TTC549 (cell line): Measurements from ENCODE around the gene SPIN2B.

Experiments used
- FAIRE-seq: peaks from 2 replicates; lab custom pipeline; 2012; peaks lifted over from hg19 to GRCh38; lab: Jason Lieb, UNC

SPIN2B gene

DNA sequence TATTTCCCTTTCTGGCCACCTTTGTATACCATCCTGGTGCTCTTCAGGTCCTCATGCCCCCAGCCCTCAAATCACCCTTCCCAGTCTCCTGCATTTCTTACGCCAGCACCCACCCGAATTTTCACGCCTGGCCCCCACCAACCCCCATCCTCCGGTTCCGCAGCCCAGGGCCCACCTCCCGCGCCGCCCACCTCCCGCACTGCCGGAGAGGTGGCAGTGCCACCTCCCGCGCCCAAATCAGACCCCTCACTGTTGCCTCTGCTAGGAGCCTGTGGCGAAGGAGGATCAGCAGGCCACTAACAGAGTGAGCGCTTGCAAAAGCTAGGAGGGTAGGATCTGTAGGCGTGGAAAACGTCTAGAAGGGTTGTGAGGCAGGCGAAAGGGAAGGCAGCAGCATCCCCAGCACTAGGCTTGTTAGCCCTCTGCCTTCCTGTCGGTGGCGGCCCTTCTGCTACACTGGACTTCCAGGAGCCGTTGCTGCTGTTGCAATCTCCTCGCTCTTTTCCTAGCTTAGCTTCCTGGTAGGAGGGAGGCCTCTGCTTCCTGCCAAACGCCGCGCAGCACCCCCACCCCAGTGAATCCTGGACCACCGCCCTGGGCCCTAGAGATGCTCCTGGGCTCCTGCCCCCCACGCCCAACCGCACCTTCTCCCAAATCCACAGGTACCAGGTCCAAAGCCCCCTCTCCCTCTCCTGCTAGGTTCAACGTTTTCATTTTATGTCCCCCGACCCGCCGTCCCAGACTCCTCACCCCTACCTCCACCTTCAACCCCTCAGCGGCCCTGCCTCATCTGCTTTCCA is 51.0 kb downstream of the SPIN2B start:
- no peak for FAIRE-seq
